HL-60 (cell line): ENCODE results near the gene TPST2.

Source experiments
- DNase-seq, 2 experiments: peaks; one replicate each; pipeline ENCODE4 v3.0.0-alpha.2; 2010 to 2020; ENCODE audit warnings: low read depth in 1 of 2, low spot score in 1 of 2
- H3K27ac ChIP-seq: fragments of 250-450 bp; sonication (Bioruptor Pico); replicated peaks from 2 replicates; pipeline ENCODE4 v1.5.1; 2020; ENCODE audit warnings: mild to moderate bottlenecking, moderate library complexity
- H3K27me3 ChIP-seq: fragments of 250-450 bp; sonication (Bioruptor Pico); 2 replicates; pipeline ENCODE4 v1.5.1; 2021; ENCODE audit warnings: mild to moderate bottlenecking, moderate library complexity; ENCODE audit not compliant: insufficient read depth, poor library complexity, severe bottlenecking
- H3K4me3 ChIP-seq: replicated peaks from 2 replicates; pipeline ENCODE4 v1.5.1; 2011; ENCODE audit warnings: mild to moderate bottlenecking, control low read depth, low read length; ENCODE audit not compliant: insufficient read depth
- GABPA ChIP-seq: IDR thresholded peaks from 2 replicates; pipeline ENCODE4 v1.6.1; 2012; ENCODE audit warnings: low read depth
- POLR2AphosphoS5 ChIP-seq: IDR thresholded peaks from 2 replicates; pipeline ENCODE4 v1.6.1; 2012; ENCODE audit warnings: low read depth
- SPI1 ChIP-seq: IDR thresholded peaks from 2 replicates; pipeline ENCODE4 v1.6.1; 2012; ENCODE audit warnings: low read depth, mild to moderate bottlenecking, borderline replicate concordance
- TF ChIP-seq, protein P1 (sequence below): IDR thresholded peaks from one replicate; pipeline ENCODE4 v1.5.1; 2011; ENCODE audit warnings: low read length, control low read depth, inconsistent platforms; ENCODE audit not compliant: insufficient read depth
- TF ChIP-seq, protein P2 (sequence below): IDR thresholded peaks from 2 replicates; pipeline ENCODE4 v1.6.1; 2012; ENCODE audit warnings: low read depth; ENCODE audit not compliant: insufficient replicate concordance

The TPST2 gene

DNA sequence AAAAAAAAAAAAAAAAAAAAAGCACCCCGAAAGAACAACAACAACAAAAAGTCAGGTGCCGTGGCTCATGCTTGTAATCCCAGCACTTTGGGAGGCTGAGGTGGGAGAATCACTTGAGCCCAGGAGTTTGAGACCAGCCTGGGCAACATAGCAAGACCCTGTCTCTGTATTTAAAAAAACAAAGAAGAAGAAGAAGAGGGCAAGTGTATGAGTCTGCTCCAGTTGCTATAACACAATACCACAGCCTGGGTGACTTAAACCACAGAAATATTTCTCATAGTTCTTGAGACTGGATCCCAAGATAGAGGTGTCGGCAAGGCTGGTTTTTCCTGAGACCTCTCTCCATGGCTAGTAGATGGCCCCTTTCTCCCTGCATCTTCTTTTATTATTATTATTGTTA, 44.3 kb upstream of the TPST2 start:
- no peak for DNase-seq
- Histone ChIP-seq H3K4me3 (no peak overlapping the region), H3K27ac (no peak overlapping the region), H3K27me3 (no peaks in the 10 kb centered on the region)
- TF ChIP-seq POLR2AphosphoS5: no peak
- TF ChIP-seq, protein P1, sequence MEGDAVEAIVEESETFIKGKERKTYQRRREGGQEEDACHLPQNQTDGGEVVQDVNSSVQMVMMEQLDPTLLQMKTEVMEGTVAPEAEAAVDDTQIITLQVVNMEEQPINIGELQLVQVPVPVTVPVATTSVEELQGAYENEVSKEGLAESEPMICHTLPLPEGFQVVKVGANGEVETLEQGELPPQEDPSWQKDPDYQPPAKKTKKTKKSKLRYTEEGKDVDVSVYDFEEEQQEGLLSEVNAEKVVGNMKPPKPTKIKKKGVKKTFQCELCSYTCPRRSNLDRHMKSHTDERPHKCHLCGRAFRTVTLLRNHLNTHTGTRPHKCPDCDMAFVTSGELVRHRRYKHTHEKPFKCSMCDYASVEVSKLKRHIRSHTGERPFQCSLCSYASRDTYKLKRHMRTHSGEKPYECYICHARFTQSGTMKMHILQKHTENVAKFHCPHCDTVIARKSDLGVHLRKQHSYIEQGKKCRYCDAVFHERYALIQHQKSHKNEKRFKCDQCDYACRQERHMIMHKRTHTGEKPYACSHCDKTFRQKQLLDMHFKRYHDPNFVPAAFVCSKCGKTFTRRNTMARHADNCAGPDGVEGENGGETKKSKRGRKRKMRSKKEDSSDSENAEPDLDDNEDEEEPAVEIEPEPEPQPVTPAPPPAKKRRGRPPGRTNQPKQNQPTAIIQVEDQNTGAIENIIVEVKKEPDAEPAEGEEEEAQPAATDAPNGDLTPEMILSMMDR: no peak

GRCh38 chr22:26632422-26633155, 42.7 kb upstream of the TPST2 start:
- Histone ChIP-seq H3K27me3 (no peaks in the 10 kb centered on the region), H3K27ac (no peak overlapping the region), H3K4me3 (no peak overlapping the region)
- TF ChIP-seq, protein P2, sequence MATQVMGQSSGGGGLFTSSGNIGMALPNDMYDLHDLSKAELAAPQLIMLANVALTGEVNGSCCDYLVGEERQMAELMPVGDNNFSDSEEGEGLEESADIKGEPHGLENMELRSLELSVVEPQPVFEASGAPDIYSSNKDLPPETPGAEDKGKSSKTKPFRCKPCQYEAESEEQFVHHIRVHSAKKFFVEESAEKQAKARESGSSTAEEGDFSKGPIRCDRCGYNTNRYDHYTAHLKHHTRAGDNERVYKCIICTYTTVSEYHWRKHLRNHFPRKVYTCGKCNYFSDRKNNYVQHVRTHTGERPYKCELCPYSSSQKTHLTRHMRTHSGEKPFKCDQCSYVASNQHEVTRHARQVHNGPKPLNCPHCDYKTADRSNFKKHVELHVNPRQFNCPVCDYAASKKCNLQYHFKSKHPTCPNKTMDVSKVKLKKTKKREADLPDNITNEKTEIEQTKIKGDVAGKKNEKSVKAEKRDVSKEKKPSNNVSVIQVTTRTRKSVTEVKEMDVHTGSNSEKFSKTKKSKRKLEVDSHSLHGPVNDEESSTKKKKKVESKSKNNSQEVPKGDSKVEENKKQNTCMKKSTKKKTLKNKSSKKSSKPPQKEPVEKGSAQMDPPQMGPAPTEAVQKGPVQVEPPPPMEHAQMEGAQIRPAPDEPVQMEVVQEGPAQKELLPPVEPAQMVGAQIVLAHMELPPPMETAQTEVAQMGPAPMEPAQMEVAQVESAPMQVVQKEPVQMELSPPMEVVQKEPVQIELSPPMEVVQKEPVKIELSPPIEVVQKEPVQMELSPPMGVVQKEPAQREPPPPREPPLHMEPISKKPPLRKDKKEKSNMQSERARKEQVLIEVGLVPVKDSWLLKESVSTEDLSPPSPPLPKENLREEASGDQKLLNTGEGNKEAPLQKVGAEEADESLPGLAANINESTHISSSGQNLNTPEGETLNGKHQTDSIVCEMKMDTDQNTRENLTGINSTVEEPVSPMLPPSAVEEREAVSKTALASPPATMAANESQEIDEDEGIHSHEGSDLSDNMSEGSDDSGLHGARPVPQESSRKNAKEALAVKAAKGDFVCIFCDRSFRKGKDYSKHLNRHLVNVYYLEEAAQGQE: no peak
- DNase-seq: no peak

- Histone ChIP-seq H3K27ac (no peak overlapping the region), H3K27me3 (no peaks in the 10 kb centered on the region), H3K4me3 (no peak overlapping the region)
- no peak for DNase-seq
- TF ChIP-seq GABPA (no peak), POLR2AphosphoS5 (no peak)
- TF ChIP-seq, protein P2: no peak
Observed at GRCh38 chr22:26631282-26631681, 41.4 kb upstream of the TPST2 start.

GRCh38 chr22:26629988-26630761, 40.2 kb upstream of the TPST2 start:
- no peak for DNase-seq
- TF ChIP-seq POLR2AphosphoS5: no peak
- TF ChIP-seq, protein P2: no peak
- no peak for TF ChIP-seq GABPA
- TF ChIP-seq, protein P1: no peak
- TF ChIP-seq SPI1: no peak
- H3K4me3 ChIP-seq: no peak overlapping the region
- no peaks in the 10 kb centered on the region for H3K27me3 ChIP-seq
- H3K27ac ChIP-seq: no peak overlapping the region
